K562 (cell line): Measurements from ENCODE around the gene RHAG. TPM values are rescaled to one million over a fixed set of nuclear protein-coding genes. Genes with fewer than 3 reads are reported as not detected.

Source experiments
- ARID3B ChIP-seq: fragments of 250-450 bp; sonication (Bioruptor Pico); IDR thresholded peaks from 2 replicates; pipeline ENCODE4 v1.4.0; 2020; ENCODE audit warnings: borderline replicate concordance
- BCL6 ChIP-seq: fragments of 250-450 bp; sonication (Bioruptor Pico); IDR thresholded peaks from 2 replicates; pipeline ENCODE4 v1.4.0; 2020
- E2F3 ChIP-seq: fragments of 250-450 bp; sonication (Bioruptor Pico); IDR thresholded peaks from 2 replicates; pipeline ENCODE4 v1.4.0; 2020; ENCODE audit warnings: mild to moderate bottlenecking
- ETS1 ChIP-seq: conservative IDR thresholded peaks from 2 replicates; pipeline ENCODE4 v1.6.1; 2011; ENCODE audit warnings: low read depth, mild to moderate bottlenecking, low read length; ENCODE audit not compliant: control insufficient read depth
- ETV6 ChIP-seq, 3 experiments: fragments of 150-350 bp in 1 of 3; sonication (generic) in 1 of 3; formaldehyde crosslinking in 1 of 3; IDR thresholded peaks; 2 replicates each; pipeline versions ENCODE4 v1.6.1 to v1.8.0; 2014 to 2022; ENCODE audit warnings: borderline replicate concordance in 2 of 3, low read depth in 2 of 3, antibody characterized with exemption in 1 of 3, low read length in 1 of 3, mild to moderate bottlenecking in 1 of 3, missing genetic modification reagents in 1 of 3
- EZH2 ChIP-seq: IDR thresholded peaks from 2 replicates; pipeline ENCODE4 v1.6.1; 2012; ENCODE audit warnings: low read depth, mild to moderate bottlenecking, inconsistent platforms, low read length, borderline replicate concordance
- FOXA3 ChIP-seq, 2 experiments: fragments of 450-650 bp in 1 of 2; sonication (generic) in 1 of 2; formaldehyde crosslinking; IDR thresholded peaks in 1 of 2; conservative IDR thresholded peaks in 1 of 2; 2 replicates each; pipeline versions ENCODE4 v1.4.0 to v1.8.0; 2020 to 2022; ENCODE audit warnings: mild to moderate bottlenecking in 2 of 2, missing genetic modification reagents in 1 of 2
- HEY1 ChIP-seq: fragments of 250-450 bp; sonication (Bioruptor Pico); IDR thresholded peaks from 2 replicates; pipeline ENCODE4 v1.5.0; 2020; ENCODE audit warnings: mild to moderate bottlenecking, moderate library complexity, borderline replicate concordance
- HNRNPK ChIP-seq: fragments of 200-400 bp; formaldehyde crosslinking; IDR thresholded peaks from one replicate; pipeline ENCODE4 v1.6.1; 2018; ENCODE audit warnings: mild to moderate bottlenecking, low read depth, low read length; ENCODE audit not compliant: poor library complexity, severe bottlenecking
- MAX ChIP-seq: sonication (generic); formaldehyde crosslinking; IDR thresholded peaks from 2 replicates; pipeline ENCODE4 v1.9.0; 2022; ENCODE audit warnings: mild to moderate bottlenecking, missing genetic modification reagents
- MCM2 ChIP-seq: fragments of 450-650 bp; IDR thresholded peaks from 2 replicates; pipeline ENCODE4 v1.6.1; 2017; ENCODE audit warnings: low read depth, mild to moderate bottlenecking
- RB1 ChIP-seq: fragments of 450-650 bp; IDR thresholded peaks from 2 replicates; pipeline ENCODE4 v1.6.1; 2017; ENCODE audit warnings: low read depth, mild to moderate bottlenecking
- RHOXF2B ChIP-seq: fragments of 250-450 bp; sonication (Bioruptor Pico); conservative IDR thresholded peaks from 2 replicates; pipeline ENCODE4 v1.5.1; 2021
- SMAD4 ChIP-seq: fragments of 250-450 bp; sonication (Bioruptor Pico); conservative IDR thresholded peaks from 2 replicates; pipeline ENCODE4 v1.8.0; 2021; ENCODE audit warnings: inconsistent platforms, mild to moderate bottlenecking, moderate library complexity
- SRSF9 ChIP-seq: fragments of 200-400 bp; formaldehyde crosslinking; IDR thresholded peaks from 2 replicates; pipeline ENCODE4 v1.6.1; 2017; ENCODE audit warnings: low read depth, low read length, borderline replicate concordance
- TCF7L2 ChIP-seq: fragments of 150-350 bp; IDR thresholded peaks from 2 replicates; pipeline ENCODE4 v1.6.1; 2016; ENCODE audit warnings: low read depth, mild to moderate bottlenecking, low read length, moderate library complexity
- THAP12 ChIP-seq: fragments of 250-450 bp; sonication (Bioruptor Pico); IDR thresholded peaks from 2 replicates; pipeline ENCODE4 v1.9.0; 2021; ENCODE audit warnings: mild to moderate bottlenecking, inconsistent platforms
- THRAP3 ChIP-seq: fragments of 450-650 bp; IDR thresholded peaks from 2 replicates; pipeline ENCODE4 v1.6.1; 2016; ENCODE audit warnings: mild to moderate bottlenecking, inconsistent platforms, borderline replicate concordance
- ZKSCAN1 ChIP-seq: fragments of 150-350 bp; IDR thresholded peaks from 2 replicates; pipeline ENCODE4 v1.6.1; 2016; ENCODE audit warnings: low read depth, low read length
- ZNF224 ChIP-seq: sonication (generic); formaldehyde crosslinking; IDR thresholded peaks from 2 replicates; pipeline ENCODE4 v1.8.0; 2022; ENCODE audit warnings: mild to moderate bottlenecking, missing genetic modification reagents
- ZNF324 ChIP-seq: fragments of 250-450 bp; sonication (Bioruptor Pico); IDR thresholded peaks from 2 replicates; pipeline ENCODE4 v1.4.0; 2020; ENCODE audit warnings: mild to moderate bottlenecking
- ZNF57 ChIP-seq: fragments of 450-650 bp; formaldehyde crosslinking; IDR thresholded peaks from 2 replicates; pipeline ENCODE4 v1.4.0; 2020; ENCODE audit warnings: mild to moderate bottlenecking, moderate library complexity
- ZNF76 ChIP-seq: fragments of 250-450 bp; sonication (Bioruptor Pico); IDR thresholded peaks from 2 replicates; pipeline ENCODE4 v1.4.0; 2020; ENCODE audit warnings: mild to moderate bottlenecking, moderate library complexity, borderline replicate concordance
- polyA plus RNA-seq, 8 experiments: library from polyadenylated mRNA; depleted of rRNA in 4 of 8; stranded (reverse) in 5 of 8; unstranded in 3 of 8; fragments of >200 nt; fragmentation: Nextera tagmentation in 2 of 8; fragmentation: Illumina TruSeq in 1 of 8; extraction: Ambion mirVana in 2 of 8; extraction: Trizol in 1 of 8; gene quantifications; 2 replicates each; pipeline versions ENCODE4 v1.2.1 to v1.2.3, GENCODE V29; 2011 to 2014; ENCODE audit warnings: inconsistent platforms in 1 of 8, missing spikeins in 1 of 8
- total RNA-seq, 7 experiments: library from RNA; depleted of rRNA in 6 of 7; stranded (reverse); fragments of >200 nt in 6 of 7; fragmentation: Illumina TruSeq in 2 of 7; extraction: Trizol in 2 of 7; gene quantifications; 2 replicates each; pipeline versions ENCODE4 v1.2.1 to v1.2.3, GENCODE V29; 2011 to 2021; ENCODE audit warnings: low replicate concordance in 1 of 7

Gene RHAG
- total and polyA plus RNA-seq, 9 of the 15 experiments (the other 6 are each of a cell fraction or from before 2014, with no cell fraction given): 290 to 1,202 (median 505) TPM

GRCh38 chr6:49646130-49646824 lies 9.6 kb upstream of the RHAG start (continued):
- TF ChIP-seq ARID3B (CRISPR knock-in tag) (no peak), ETV6 (IDR thresholded peaks at IDR 0.05; ENCODE audit: borderline replicate concordance in 1 of 2, low read depth in 2 of 2, low read length in 1 of 2) (peak in 1 of 2 experiments; percentile 76; a peak in 1 of 4 replicates), ETV6 (CRISPR knock-in tag; IDR thresholded peaks at IDR 0.05; ENCODE audit: borderline replicate concordance) (no peak), ZNF224 (CRISPR knock-in tag) (no peak), ZNF76 (CRISPR knock-in tag) (no peak), THAP12 (CRISPR knock-in tag) (no peak), TCF7L2 (no peak; the same call in 1 of the 2 replicates), RHOXF2B (CRISPR knock-in tag) (no peak), E2F3 (CRISPR knock-in tag) (no peak), MCM2 (no peak), ZNF324 (no peak), HEY1 (CRISPR knock-in tag) (peak; percentile 83; the same call in 1 of the 2 replicates), ETS1 (no peak; the same call in 1 of the 2 replicates), SMAD4 (CRISPR knock-in tag) (peak; percentile 98), RB1 (no peak; the same call in 1 of the 2 replicates), FOXA3 (CRISPR knock-in tag; conservative IDR thresholded peaks at IDR 0.05 in 1 of 2, IDR thresholded peaks at IDR 0.05 in 1 of 2) (no peak; a peak in 2 of 4 replicates), HNRNPK (no peak), EZH2 (no peak; the same call in 1 of the 2 replicates), THRAP3 (no peak), ZKSCAN1 (peak; percentile 59; the same call in 1 of the 2 replicates), ZNF57 (CRISPR knock-in tag) (no peak), BCL6 (CRISPR knock-in tag) (no peak), MAX (no peak), SRSF9 (no peak)
